ENCODE measurements around the gene QTRT2. TPM values are rescaled to one million over a fixed set of nuclear protein-coding genes. Genes with fewer than 3 reads are reported as not detected.

QTRT2 gene
- polyA plus RNA-seq, 1 donor from 2014 or later: 16.3 TPM

- no peaks in the 10 kb centered on the region for H3K9me3 ChIP-seq (ENCODE audit: low read length)
These were observed 47.9 kb downstream of the QTRT2 start for GRCh38 chr3:114104414-114104813.

DNA sequence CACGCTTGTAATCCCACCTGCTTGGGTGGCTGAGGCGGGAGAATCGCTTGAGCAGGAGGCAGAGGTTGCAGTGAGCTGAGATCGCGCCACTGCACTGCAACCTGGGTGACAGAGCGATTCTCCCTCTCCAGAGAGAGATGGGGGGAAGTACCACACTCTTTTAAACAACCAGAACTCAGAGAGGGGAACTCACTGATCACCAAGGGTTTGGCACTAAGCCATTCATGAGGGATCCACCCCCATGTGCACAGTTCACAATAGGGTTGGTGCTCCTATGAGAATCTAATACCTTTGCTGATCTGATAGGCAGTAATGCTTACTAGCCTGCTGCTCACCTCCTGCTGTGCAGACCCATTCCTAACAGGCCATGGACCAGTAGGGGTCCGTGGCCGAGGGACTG lies 51.6 kb downstream of the QTRT2 start:
- H3K36me3 ChIP-seq (ENCODE audit: insufficient read depth, low read length): no peaks in the 10 kb centered on the region
- TF ChIP-seq CTCF (IDR thresholded peaks at IDR 0.05; ENCODE audit: poor library complexity, severe bottlenecking): no peak
- no peak for TF ChIP-seq EP300 (conservative IDR thresholded peaks at IDR 0.05; ENCODE audit: poor library complexity, severe bottlenecking)
- TF ChIP-seq POLR2AphosphoS5 (IDR thresholded peaks at IDR 0.05): no peak
- TF ChIP-seq SMC3 (conservative IDR thresholded peaks at IDR 0.05; ENCODE audit: poor library complexity): no peak
- TF ChIP-seq TAF1 (IDR thresholded peaks at IDR 0.05; ENCODE audit: low read depth): no peak
- TF ChIP-seq, protein P1, sequence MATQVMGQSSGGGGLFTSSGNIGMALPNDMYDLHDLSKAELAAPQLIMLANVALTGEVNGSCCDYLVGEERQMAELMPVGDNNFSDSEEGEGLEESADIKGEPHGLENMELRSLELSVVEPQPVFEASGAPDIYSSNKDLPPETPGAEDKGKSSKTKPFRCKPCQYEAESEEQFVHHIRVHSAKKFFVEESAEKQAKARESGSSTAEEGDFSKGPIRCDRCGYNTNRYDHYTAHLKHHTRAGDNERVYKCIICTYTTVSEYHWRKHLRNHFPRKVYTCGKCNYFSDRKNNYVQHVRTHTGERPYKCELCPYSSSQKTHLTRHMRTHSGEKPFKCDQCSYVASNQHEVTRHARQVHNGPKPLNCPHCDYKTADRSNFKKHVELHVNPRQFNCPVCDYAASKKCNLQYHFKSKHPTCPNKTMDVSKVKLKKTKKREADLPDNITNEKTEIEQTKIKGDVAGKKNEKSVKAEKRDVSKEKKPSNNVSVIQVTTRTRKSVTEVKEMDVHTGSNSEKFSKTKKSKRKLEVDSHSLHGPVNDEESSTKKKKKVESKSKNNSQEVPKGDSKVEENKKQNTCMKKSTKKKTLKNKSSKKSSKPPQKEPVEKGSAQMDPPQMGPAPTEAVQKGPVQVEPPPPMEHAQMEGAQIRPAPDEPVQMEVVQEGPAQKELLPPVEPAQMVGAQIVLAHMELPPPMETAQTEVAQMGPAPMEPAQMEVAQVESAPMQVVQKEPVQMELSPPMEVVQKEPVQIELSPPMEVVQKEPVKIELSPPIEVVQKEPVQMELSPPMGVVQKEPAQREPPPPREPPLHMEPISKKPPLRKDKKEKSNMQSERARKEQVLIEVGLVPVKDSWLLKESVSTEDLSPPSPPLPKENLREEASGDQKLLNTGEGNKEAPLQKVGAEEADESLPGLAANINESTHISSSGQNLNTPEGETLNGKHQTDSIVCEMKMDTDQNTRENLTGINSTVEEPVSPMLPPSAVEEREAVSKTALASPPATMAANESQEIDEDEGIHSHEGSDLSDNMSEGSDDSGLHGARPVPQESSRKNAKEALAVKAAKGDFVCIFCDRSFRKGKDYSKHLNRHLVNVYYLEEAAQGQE (IDR thresholded peaks at IDR 0.05; ENCODE audit: borderline replicate concordance): no peak
- no peak for TF ChIP-seq MXI1 (conservative IDR thresholded peaks at IDR 0.05; ENCODE audit: poor library complexity, severe bottlenecking)
- no peak for TF ChIP-seq EZH2 (IDR thresholded peaks at IDR 0.05; ENCODE audit: borderline replicate concordance, insufficient read depth, low read length, poor library complexity, severe bottlenecking)
- no peak for TF ChIP-seq RAD21 (conservative IDR thresholded peaks at IDR 0.05)
- H3F3A ChIP-seq (ENCODE audit: insufficient read depth, low read length, poor library complexity, severe bottlenecking): no peaks in the 10 kb centered on the region
- no peaks in the 10 kb centered on the region for H3K9me3 ChIP-seq (ENCODE audit: low read length)
- no peaks in the 10 kb centered on the region for H4K20me1 ChIP-seq (ENCODE audit: insufficient read depth)
- H3K9ac ChIP-seq (ENCODE audit: low read length): no peak overlapping the region
- no peak overlapping the region for H3K27ac ChIP-seq (ENCODE audit: low read length)
- no peak overlapping the region for H3K4me2 ChIP-seq (ENCODE audit: low read length)
- no peaks in the 10 kb centered on the region for H3K9me2 ChIP-seq (ENCODE audit: insufficient read depth, low read length)
- no peak overlapping the region for H3K4me3 ChIP-seq (ENCODE audit: low read length)
- H3K79me2 ChIP-seq (replicated peaks; ENCODE audit: insufficient read depth, low read length): no peaks in the 10 kb centered on the region
- H2AFZ ChIP-seq (ENCODE audit: low read depth, low read length): no peak overlapping the region
- no peaks in the 10 kb centered on the region for H3K27me3 ChIP-seq (ENCODE audit: insufficient read depth, low read depth, low read length)

More at GRCh38 chr3:114104414-114104813, 47.9 kb downstream of the QTRT2 start:
- no peaks in the 10 kb centered on the region for H3K27me3 ChIP-seq (ENCODE audit: insufficient read depth, low read depth, low read length)
- no peak overlapping the region for H3K4me3 ChIP-seq (ENCODE audit: low read length)
- no peak overlapping the region for H3K27ac ChIP-seq (ENCODE audit: low read length)
- no peaks in the 10 kb centered on the region for H3K36me3 ChIP-seq (ENCODE audit: insufficient read depth, low read length)
- no peaks in the 10 kb centered on the region for H3K9me2 ChIP-seq (ENCODE audit: insufficient read depth, low read length)
- H4K20me1 ChIP-seq (ENCODE audit: insufficient read depth): no peaks in the 10 kb centered on the region
- H3F3A ChIP-seq (ENCODE audit: insufficient read depth, low read length, poor library complexity, severe bottlenecking): no peaks in the 10 kb centered on the region
- no peaks in the 10 kb centered on the region for H3K79me2 ChIP-seq (replicated peaks; ENCODE audit: insufficient read depth, low read length)
- no peak overlapping the region for H3K4me2 ChIP-seq (ENCODE audit: low read length)
- no peak overlapping the region for H2AFZ ChIP-seq (ENCODE audit: low read depth, low read length)
- no peak for TF ChIP-seq RAD21 (conservative IDR thresholded peaks at IDR 0.05)
- TF ChIP-seq SMC3 (conservative IDR thresholded peaks at IDR 0.05; ENCODE audit: poor library complexity): no peak
- TF ChIP-seq, protein P1 (IDR thresholded peaks at IDR 0.05; ENCODE audit: borderline replicate concordance): no peak
- TF ChIP-seq EZH2 (IDR thresholded peaks at IDR 0.05; ENCODE audit: borderline replicate concordance, insufficient read depth, low read length, poor library complexity, severe bottlenecking): no peak
- no peak for TF ChIP-seq TAF1 (IDR thresholded peaks at IDR 0.05; ENCODE audit: low read depth)
- TF ChIP-seq POLR2AphosphoS5 (IDR thresholded peaks at IDR 0.05): no peak
- no peak for TF ChIP-seq EP300 (conservative IDR thresholded peaks at IDR 0.05; ENCODE audit: poor library complexity, severe bottlenecking)
- TF ChIP-seq MXI1 (conservative IDR thresholded peaks at IDR 0.05; ENCODE audit: poor library complexity, severe bottlenecking): no peak
- TF ChIP-seq CTCF (IDR thresholded peaks at IDR 0.05; ENCODE audit: poor library complexity, severe bottlenecking): no peak
- H3K9ac ChIP-seq (ENCODE audit: low read length): no peak overlapping the region
